Vagina (tissue), 2 donors: ENCODE data around the gene DUSP28.

Source experiments
- POLR2AphosphoS5 ChIP-seq, 2 donors: sonication (generic); formaldehyde crosslinking; IDR thresholded peaks; one replicate each; pipeline ENCODE4 v1.9.0; 2017; ENCODE audit warnings: antibody characterized with exemption in 2 of 2, mild to moderate bottlenecking in 2 of 2, low read depth in 1 of 2; ENCODE audit not compliant: insufficient read depth in 1 of 2
- TF ChIP-seq, protein P1 (sequence below), 3 experiments: fragments of 450-650 bp in 2 of 3; fragments of 200-600 bp in 1 of 3; sonication (generic) in 1 of 3; IDR thresholded peaks; one replicate each; pipeline ENCODE4 v1.5.1; 2017 to 2019; ENCODE audit warnings: antibody characterized with exemption in 3 of 3, mild to moderate bottlenecking in 2 of 3, moderate library complexity in 2 of 3

DNA sequence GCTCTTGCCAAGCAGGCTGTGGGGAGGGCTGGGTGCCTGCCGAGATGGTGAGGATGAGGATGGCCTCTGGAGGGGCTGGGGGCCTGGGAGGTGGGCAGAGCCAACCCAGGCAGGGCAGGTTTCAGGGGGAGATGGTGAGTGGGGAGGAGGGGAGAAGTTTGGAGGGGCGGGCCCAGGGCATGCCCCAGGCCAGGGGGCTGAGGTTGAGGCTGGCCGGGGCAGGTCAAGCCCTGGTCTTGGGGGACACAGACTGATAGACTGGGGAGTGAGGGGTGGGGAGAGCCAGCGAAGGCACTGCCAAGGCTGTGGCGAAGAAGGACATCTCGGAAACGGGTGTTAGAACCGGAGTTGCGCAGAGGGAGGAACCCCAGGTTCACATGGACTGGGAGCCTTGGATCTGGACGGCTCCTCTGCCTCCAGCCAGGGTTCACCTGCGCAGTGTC, 39.0 kb downstream of the DUSP28 start:
- TF ChIP-seq, protein P1, sequence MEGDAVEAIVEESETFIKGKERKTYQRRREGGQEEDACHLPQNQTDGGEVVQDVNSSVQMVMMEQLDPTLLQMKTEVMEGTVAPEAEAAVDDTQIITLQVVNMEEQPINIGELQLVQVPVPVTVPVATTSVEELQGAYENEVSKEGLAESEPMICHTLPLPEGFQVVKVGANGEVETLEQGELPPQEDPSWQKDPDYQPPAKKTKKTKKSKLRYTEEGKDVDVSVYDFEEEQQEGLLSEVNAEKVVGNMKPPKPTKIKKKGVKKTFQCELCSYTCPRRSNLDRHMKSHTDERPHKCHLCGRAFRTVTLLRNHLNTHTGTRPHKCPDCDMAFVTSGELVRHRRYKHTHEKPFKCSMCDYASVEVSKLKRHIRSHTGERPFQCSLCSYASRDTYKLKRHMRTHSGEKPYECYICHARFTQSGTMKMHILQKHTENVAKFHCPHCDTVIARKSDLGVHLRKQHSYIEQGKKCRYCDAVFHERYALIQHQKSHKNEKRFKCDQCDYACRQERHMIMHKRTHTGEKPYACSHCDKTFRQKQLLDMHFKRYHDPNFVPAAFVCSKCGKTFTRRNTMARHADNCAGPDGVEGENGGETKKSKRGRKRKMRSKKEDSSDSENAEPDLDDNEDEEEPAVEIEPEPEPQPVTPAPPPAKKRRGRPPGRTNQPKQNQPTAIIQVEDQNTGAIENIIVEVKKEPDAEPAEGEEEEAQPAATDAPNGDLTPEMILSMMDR (IDR thresholded peaks at IDR 0.05): no peak
- no peak for TF ChIP-seq POLR2AphosphoS5 (IDR thresholded peaks at IDR 0.05; ENCODE audit: insufficient read depth in 1 of 2, low read depth in 1 of 2)
